Neural cell (in vitro differentiated cells): ENCODE measurements around the gene CRYAB. TPM values are rescaled to one million over a fixed set of nuclear protein-coding genes. Genes with fewer than 3 reads are reported as not detected.

Experiments used
- H2AFZ ChIP-seq: fragments of 200-600, 300-800 bp; sonication (generic), shearing (Covaris generic); 2 replicates; pipeline ENCODE4 v1.6.0; 2014; ENCODE audit warnings: low read depth, mild to moderate bottlenecking, antibody characterized with exemption, low read length, moderate library complexity
- H3F3A ChIP-seq: fragments of 200-600 bp; shearing (Covaris generic); 2 replicates; pipeline ENCODE4 v1.6.1; 2016; ENCODE audit warnings: mild to moderate bottlenecking, moderate library complexity, mixed read lengths, antibody characterized with exemption, low read length; ENCODE audit not compliant: insufficient read depth, poor library complexity, severe bottlenecking
- H3K27ac ChIP-seq: fragments of 200-600, 300-800 bp; sonication (generic), shearing (Covaris generic); 2 replicates; pipeline ENCODE4 v1.5.1; 2014; ENCODE audit warnings: mild to moderate bottlenecking, low read length, moderate library complexity
- H3K27me3 ChIP-seq: fragments of 300-800, 200-600 bp; sonication (generic), shearing (Covaris generic); 2 replicates; pipeline ENCODE4 v1.6.0; 2014; ENCODE audit warnings: mild to moderate bottlenecking, low read depth, low read length, moderate library complexity; ENCODE audit not compliant: insufficient read depth
- H3K36me3 ChIP-seq: fragments of 300-800, 200-600 bp; sonication (generic), shearing (Covaris generic); 2 replicates; pipeline ENCODE4 v1.5.1; 2014; ENCODE audit warnings: mild to moderate bottlenecking, antibody characterized with exemption, low read length, moderate library complexity; ENCODE audit not compliant: insufficient read depth
- H3K4me2 ChIP-seq: fragments of 300-800, 200-600 bp; sonication (generic), shearing (Covaris generic); 2 replicates; pipeline ENCODE4 v1.6.0; 2014; ENCODE audit warnings: mild to moderate bottlenecking, low read length
- H3K4me3 ChIP-seq: fragments of 300-800, 200-600 bp; sonication (generic), shearing (Covaris generic); 2 replicates; pipeline ENCODE4 v1.5.1; 2014; ENCODE audit warnings: mild to moderate bottlenecking, low read length, moderate library complexity
- H3K79me2 ChIP-seq: fragments of 200-600 bp; shearing (Covaris generic); replicated peaks from 2 replicates; pipeline ENCODE4 v1.6.0; 2014; ENCODE audit warnings: mild to moderate bottlenecking, low read length, moderate library complexity; ENCODE audit not compliant: insufficient read depth
- H3K9ac ChIP-seq: fragments of 300-800, 200-600 bp; sonication (generic), shearing (Covaris generic); 2 replicates; pipeline ENCODE4 v1.6.1; 2016; ENCODE audit warnings: mild to moderate bottlenecking, low read length, mixed read lengths
- H3K9me2 ChIP-seq: fragments of 200-600 bp; shearing (Covaris generic); 2 replicates; pipeline ENCODE4 v1.6.1; 2016; ENCODE audit warnings: mild to moderate bottlenecking, low read length, mixed read lengths; ENCODE audit not compliant: insufficient read depth
- H3K9me3 ChIP-seq: fragments of 200-600, 300-800 bp; sonication (generic), shearing (Covaris generic); 2 replicates; pipeline ENCODE4 v1.6.1; 2016; ENCODE audit warnings: mild to moderate bottlenecking, mixed run types, low read length, moderate library complexity, mixed read lengths
- H4K20me1 ChIP-seq: fragments of 200-600 bp; shearing (Covaris generic); 2 replicates; pipeline ENCODE4 v1.6.1; 2016; ENCODE audit warnings: mild to moderate bottlenecking, mixed run types; ENCODE audit not compliant: insufficient read depth
- EP300 ChIP-seq: fragments of 450-650 bp; conservative IDR thresholded peaks from 2 replicates; pipeline ENCODE4 v1.6.1; 2014; ENCODE audit warnings: antibody characterized with exemption, mild to moderate bottlenecking, moderate library complexity; ENCODE audit not compliant: poor library complexity, severe bottlenecking
- EZH2 ChIP-seq: fragments of 200-600, 300-800 bp; shearing (Covaris generic), sonication (generic); IDR thresholded peaks from 2 replicates; pipeline ENCODE4 v1.6.1; 2014; ENCODE audit warnings: antibody characterized with exemption, low read length, borderline replicate concordance, mild to moderate bottlenecking; ENCODE audit not compliant: insufficient read depth, poor library complexity, severe bottlenecking
- MXI1 ChIP-seq: fragments of 450-650 bp; conservative IDR thresholded peaks from 2 replicates; pipeline ENCODE4 v1.6.1; 2014; ENCODE audit warnings: antibody characterized with exemption, mild to moderate bottlenecking; ENCODE audit not compliant: poor library complexity, severe bottlenecking
- POLR2AphosphoS5 ChIP-seq: IDR thresholded peaks from 2 replicates; pipeline ENCODE4 v1.6.1; 2012
- RAD21 ChIP-seq: fragments of 450-650 bp; conservative IDR thresholded peaks from 2 replicates; pipeline ENCODE4 v1.6.1; 2014; ENCODE audit warnings: antibody characterized with exemption, mild to moderate bottlenecking, moderate library complexity
- SMC3 ChIP-seq: fragments of 450-650 bp; conservative IDR thresholded peaks from 2 replicates; pipeline ENCODE4 v1.6.1; 2014; ENCODE audit warnings: antibody characterized with exemption, mild to moderate bottlenecking, moderate library complexity; ENCODE audit not compliant: poor library complexity
- TAF1 ChIP-seq: IDR thresholded peaks from 2 replicates; pipeline ENCODE4 v1.6.1; 2012; ENCODE audit warnings: low read depth
- polyA plus RNA-seq: library from polyadenylated mRNA; depleted of rRNA; stranded (reverse); fragments of >200 nt; gene quantifications from 2 replicates; pipeline ENCODE4 v1.2.3, GENCODE V29; 2014
- TF ChIP-seq, protein P1 (sequence below): fragments of 450-650 bp; IDR thresholded peaks from 2 replicates; pipeline ENCODE4 v1.5.1; 2014; ENCODE audit warnings: antibody characterized with exemption, mild to moderate bottlenecking, moderate library complexity; ENCODE audit not compliant: poor library complexity, severe bottlenecking
- TF ChIP-seq, protein P2 (sequence below): IDR thresholded peaks from 2 replicates; pipeline ENCODE4 v1.6.1; 2012; ENCODE audit warnings: borderline replicate concordance

The CRYAB gene
- polyA plus RNA-seq, 1 donor from 2014 or later: not detected

DNA sequence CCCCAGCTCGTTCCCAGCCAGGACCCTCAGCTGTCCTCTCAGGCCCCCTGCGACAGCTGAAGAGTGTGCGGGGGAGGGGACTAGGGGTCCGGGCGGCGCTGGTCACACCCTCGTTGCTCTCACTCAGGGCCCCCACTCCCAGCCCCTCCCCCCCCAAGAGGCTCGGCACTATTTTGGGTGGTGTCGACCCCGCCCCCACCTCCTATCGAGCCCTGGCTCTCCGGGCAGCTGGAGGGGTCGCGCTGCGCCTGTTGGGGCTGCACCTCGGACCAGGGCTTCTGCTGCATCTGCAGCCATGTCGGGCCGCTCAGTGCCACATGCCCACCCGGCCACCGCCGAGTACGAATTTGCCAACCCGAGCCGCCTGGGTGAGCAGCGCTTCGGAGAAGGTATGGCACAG lies 965 bp upstream of the CRYAB start, which contains the start of gene HSPB2:
Gene HSPB2 (plus strand): TSS at position 200 of the 400 bp plus-strand sequence. CDS start 96 bp downstream, at position 296.
- Histone ChIP-seq H3K27ac (no peak within 1 kb of the TSS), H3K79me2 (no peaks in the 10 kb centered on the region), H4K20me1 (no peaks in the 10 kb centered on the region), H3K9me2 (no peaks in the 10 kb centered on the region), H3K9me3 (no peaks in the 10 kb centered on the region), H3K36me3 (no peaks in the 10 kb centered on the region), H3K4me3 (no peak within 1 kb of the TSS), H3K4me2 (no peak within 1 kb of the TSS), H2AFZ (no peak within 1 kb of the TSS), H3K27me3 (no peaks in the 10 kb centered on the region), H3F3A (no peaks in the 10 kb centered on the region), H3K9ac (no peak within 1 kb of the TSS)
- TF ChIP-seq, protein P1, sequence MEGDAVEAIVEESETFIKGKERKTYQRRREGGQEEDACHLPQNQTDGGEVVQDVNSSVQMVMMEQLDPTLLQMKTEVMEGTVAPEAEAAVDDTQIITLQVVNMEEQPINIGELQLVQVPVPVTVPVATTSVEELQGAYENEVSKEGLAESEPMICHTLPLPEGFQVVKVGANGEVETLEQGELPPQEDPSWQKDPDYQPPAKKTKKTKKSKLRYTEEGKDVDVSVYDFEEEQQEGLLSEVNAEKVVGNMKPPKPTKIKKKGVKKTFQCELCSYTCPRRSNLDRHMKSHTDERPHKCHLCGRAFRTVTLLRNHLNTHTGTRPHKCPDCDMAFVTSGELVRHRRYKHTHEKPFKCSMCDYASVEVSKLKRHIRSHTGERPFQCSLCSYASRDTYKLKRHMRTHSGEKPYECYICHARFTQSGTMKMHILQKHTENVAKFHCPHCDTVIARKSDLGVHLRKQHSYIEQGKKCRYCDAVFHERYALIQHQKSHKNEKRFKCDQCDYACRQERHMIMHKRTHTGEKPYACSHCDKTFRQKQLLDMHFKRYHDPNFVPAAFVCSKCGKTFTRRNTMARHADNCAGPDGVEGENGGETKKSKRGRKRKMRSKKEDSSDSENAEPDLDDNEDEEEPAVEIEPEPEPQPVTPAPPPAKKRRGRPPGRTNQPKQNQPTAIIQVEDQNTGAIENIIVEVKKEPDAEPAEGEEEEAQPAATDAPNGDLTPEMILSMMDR: no peak
- no peak for TF ChIP-seq RAD21
- no peak for TF ChIP-seq MXI1
- TF ChIP-seq EZH2: no peak
- no peak for TF ChIP-seq EP300
- no peak for TF ChIP-seq POLR2AphosphoS5
- TF ChIP-seq, protein P2, sequence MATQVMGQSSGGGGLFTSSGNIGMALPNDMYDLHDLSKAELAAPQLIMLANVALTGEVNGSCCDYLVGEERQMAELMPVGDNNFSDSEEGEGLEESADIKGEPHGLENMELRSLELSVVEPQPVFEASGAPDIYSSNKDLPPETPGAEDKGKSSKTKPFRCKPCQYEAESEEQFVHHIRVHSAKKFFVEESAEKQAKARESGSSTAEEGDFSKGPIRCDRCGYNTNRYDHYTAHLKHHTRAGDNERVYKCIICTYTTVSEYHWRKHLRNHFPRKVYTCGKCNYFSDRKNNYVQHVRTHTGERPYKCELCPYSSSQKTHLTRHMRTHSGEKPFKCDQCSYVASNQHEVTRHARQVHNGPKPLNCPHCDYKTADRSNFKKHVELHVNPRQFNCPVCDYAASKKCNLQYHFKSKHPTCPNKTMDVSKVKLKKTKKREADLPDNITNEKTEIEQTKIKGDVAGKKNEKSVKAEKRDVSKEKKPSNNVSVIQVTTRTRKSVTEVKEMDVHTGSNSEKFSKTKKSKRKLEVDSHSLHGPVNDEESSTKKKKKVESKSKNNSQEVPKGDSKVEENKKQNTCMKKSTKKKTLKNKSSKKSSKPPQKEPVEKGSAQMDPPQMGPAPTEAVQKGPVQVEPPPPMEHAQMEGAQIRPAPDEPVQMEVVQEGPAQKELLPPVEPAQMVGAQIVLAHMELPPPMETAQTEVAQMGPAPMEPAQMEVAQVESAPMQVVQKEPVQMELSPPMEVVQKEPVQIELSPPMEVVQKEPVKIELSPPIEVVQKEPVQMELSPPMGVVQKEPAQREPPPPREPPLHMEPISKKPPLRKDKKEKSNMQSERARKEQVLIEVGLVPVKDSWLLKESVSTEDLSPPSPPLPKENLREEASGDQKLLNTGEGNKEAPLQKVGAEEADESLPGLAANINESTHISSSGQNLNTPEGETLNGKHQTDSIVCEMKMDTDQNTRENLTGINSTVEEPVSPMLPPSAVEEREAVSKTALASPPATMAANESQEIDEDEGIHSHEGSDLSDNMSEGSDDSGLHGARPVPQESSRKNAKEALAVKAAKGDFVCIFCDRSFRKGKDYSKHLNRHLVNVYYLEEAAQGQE: no peak
- no peak for TF ChIP-seq SMC3
- no peak for TF ChIP-seq TAF1

DNA sequence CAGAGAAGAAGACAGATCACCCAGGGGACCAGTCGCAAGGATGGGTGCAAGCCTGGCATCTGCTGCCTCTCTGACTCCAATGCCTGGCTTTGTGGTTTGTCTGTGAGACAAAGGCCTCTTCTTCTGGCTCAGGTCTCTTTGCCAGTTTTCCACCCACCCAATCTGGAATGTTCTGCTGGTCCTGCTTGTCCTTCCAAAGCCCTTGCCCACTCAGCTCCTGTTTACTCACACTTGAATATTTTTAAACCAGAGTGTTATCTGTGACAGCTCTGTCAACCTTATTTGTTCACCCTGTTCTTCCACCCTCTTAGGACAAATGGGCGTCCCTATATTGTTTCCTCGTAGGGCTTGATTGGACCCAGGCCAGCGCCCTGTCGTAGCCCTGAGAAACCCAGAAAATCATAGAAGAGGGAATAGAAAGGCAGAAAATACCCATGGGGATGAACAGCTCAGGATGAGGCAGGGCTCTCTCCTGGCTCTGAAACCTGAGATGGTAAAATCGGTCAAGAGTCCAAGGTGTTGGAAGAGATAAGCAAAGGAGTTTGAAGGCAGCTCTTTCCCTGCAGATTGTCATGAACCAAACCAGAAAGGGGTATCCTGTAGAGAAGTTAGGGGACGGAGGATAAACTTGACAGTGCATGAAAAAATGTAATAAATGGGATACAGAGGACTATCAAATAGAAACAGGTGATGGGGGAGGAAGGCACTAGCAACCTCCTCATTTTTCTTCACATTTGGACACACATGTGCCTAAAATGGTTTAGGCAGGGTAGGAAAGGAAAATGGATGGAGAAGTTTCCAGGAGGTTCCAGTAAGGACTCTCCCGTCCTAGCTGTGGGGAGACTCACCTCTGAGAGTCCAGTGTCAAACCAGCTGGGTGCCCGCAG lies 651 bp downstream of the CRYAB start:
- Histone ChIP-seq H3K9ac (no peak overlapping the region), H3K9me2 (no peaks in the 10 kb centered on the region), H3K27ac (no peak overlapping the region), H3K79me2 (no peaks in the 10 kb centered on the region), H3K36me3 (no peaks in the 10 kb centered on the region), H3K4me2 (no peak overlapping the region), H4K20me1 (no peaks in the 10 kb centered on the region), H3F3A (no peaks in the 10 kb centered on the region), H3K9me3 (no peaks in the 10 kb centered on the region), H2AFZ (no peak overlapping the region), H3K4me3 (no peak overlapping the region), H3K27me3 (no peaks in the 10 kb centered on the region)
- no peak for TF ChIP-seq POLR2AphosphoS5
- no peak for TF ChIP-seq RAD21
- TF ChIP-seq TAF1: no peak
- TF ChIP-seq EP300: no peak
- TF ChIP-seq, protein P2: no peak
- TF ChIP-seq, protein P1: no peak
